ENCODE results near the gene DCST2. TPM values are rescaled to one million over a fixed set of nuclear protein-coding genes. Genes with fewer than 3 reads are reported as not detected.

DCST2 gene
- total RNA-seq, 1 donor from 2014 or later = 0.20 TPM

DNA sequence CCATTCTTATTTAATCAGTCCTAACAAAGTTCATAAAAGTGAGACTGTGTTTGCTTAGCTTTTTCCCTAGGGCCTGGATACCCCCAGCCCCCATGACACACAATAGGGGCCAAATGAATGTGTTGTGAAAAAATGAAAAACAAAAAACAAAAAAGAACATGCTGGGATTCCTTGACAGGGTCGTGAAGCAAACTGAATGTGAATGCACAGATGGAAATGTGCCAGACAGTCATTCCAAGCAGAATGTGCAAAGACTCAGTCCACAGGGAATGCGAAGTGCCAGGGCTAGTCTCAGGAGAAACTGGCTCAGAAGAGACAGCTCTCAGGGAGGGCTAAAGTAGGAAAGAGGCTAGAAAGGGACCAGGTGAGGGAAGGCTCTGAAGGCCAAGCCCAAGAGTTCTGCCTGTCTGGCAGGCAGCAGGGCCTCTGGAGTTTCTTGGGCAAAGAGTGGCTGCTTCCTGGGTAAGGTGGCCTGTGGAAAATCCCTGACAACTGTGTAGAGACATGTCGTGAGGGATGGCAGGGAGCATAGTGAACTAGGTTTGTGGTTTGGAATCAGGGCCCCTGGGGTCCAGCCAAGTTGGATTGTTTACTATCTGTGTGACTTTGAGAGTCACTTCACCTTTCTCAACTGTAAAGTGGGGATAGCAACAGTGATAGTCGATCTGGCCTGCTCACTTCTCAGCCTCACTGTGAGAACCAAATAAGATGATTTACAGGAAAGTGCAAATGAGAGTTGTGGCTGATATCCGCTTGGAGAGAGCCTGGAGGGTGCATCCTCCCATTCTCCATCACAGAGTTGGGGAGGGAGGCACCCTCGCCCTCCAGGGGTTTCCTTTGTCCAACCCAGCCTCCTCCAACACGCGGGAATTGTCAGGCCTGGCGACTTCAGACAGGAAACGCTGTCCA is 16.3 kb upstream of the DCST2 start:
- no peak for DNase-seq (ENCODE audit: low read depth in 2 of 2)

DNA sequence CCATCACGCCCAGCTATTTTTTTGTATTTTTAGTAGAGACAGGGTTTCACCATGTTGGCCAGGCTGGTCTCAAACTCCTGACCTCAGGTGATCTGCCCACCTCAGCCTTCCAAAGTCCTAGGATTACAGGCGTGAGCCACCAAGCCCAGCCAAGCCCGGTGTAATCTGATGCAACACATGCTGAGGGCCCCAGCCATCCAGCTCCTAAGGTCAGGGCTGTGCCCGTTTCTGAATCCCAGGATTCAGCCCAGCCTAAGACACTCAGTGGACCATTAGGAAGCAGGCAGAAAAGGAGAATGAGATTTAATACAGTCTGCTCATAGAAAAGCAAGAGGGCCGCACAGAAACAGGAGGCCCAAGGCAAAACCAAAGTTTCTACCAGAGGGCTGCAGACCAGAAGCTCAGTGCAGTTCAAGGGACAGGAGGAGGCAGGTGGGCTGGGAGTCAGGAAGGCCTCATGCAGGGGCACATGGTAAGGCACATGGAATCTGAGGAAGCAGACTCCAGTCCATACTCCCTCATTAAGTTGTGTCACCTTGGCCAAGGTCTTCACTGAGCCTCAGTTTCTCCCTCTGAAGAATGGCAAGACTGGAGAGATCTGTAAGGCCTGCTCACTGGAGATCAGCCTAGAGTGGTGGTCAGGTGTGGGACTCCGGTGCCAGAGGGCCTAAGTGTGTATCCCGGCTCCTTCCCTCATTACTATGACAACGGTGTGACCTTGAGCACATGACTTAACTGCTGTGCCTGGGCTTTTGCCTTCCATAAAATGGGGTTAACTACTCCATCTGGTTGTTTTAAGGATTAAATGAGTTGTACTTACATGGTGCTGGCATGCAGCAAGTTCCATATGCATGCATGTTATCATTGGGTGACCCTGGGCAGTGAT is 15.1 kb upstream of the DCST2 start:
- DNase-seq (ENCODE audit: low read depth in 2 of 2) = no peak

DNA sequence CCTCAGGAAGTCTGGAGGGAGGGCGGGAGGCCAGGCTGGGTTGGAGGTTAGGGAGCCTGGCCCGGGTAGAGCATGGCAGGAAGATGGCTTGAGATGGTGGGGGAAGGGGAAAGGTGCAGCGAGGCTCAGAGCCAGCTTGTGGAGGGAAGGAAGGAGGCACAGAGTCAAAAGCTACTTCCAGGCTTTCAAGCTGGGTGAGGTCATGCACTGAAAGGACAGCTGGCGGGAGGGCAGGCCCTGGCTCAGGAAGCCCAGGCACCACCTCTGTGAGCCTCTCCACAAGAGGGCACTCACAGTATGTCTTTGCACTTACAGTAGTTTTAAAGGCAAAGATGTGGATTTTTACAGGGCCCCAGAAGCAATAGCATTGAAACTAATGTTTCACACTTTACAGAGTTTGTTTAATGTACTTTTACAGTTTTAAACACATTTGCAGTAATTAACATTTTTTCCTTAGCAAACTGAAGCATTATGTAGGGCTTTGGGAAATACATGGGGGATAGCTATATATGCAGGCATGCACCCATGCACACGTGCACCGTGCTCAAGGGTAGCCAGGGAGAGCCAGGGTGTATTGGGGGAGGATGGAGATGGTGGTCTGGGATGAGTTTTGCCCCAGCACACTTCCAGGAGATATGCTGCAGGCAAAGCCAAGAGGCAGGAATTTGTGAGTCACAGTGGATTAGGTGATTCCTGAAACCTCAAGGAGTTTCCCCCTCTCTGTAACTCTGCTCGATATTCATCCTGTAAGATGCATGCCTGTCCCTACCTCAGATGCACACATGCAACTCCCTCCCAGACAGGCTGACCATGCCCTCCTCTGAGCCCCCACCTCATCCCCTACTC is 11.5 kb upstream of the DCST2 start:
- DNase-seq (ENCODE audit: low read depth in 2 of 2) = peak; percentile 80 to 85

DNA sequence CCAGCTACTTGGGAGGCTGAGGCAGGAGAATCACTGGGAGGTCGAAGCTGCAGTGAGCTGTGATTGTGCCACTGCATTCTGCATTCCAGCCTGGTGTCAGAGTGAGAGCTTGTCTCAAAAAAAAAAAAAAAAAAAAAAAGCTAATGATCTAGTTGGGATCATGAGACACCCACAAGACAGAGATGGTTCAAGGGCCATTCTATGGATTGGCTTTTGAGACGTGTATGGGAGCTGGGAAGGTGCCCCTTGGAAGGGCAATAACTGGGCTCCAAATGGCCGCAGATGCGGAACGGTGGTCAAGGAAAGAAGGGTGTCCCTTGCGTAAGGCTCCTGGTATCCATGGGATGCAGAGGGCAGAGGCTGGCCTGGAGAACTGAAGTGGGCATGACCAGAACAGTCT is 10.8 kb upstream of the DCST2 start:
- DNase-seq (ENCODE audit: low read depth in 2 of 2) = no peak

DNA sequence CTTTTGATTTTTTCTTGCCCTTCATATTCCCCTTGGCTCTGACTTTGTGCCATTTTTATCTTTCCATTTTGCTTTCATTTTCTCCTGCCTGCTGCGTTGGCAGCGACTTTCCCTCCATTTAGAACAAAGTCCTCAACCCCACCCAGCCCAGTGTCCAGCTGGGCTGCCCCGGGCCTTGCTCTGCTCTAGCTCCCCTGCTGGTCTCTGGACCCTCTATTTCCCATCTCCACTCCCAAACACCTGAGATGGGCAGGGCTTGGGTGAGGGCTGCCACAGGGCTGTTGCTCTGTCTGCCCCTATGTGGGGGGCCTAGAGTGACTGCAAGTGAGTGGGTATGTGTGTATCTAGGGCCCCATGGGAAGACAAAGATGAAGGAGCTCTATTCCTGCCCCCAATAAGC is 10.2 kb upstream of the DCST2 start:
- DNase-seq (ENCODE audit: low read depth in 2 of 2) = no peak

DNA sequence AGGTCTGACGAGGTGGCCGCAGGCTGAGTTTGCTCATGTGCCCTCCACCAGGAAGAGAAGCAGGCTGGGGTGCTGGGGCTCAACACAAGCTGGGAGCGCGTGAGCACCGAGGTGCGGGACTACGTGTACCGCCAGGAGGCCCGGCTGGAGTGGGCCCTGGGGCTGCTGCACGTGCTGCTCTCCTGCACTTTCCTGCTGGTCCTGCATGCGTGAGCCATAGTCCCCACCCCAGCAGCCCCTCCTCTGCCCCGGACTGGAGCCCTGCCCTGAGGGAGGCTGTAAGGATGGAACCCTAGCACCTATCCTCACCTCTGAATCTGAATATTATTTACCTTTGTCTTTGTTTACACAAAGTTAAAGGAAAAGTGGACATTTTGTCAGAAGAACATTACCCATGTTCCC is 9.7 kb upstream of the DCST2 start:
- DNase-seq (ENCODE audit: low read depth in 2 of 2) = no peak

DNA sequence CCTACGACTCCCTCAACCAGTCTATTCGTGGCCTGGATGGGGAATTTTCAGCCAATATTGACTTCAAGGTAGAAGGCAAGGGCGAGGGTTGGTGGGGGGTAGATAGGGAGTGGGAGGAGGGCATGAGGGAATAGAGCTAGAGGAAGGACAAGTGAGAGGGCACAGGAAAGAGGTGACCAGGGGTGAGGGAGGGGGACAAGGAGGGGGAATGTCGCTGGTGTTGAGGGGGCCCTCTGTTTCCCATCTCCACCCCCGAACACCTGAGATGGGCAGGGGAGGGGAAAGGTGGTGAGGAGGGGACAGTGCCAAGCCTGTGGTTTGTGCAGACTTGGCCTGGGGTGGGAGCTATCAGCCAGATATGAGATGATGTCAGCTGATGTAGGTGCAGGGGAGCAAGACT is 9.2 kb upstream of the DCST2 start:
- DNase-seq (ENCODE audit: low read depth in 2 of 2) = no peak

DNA sequence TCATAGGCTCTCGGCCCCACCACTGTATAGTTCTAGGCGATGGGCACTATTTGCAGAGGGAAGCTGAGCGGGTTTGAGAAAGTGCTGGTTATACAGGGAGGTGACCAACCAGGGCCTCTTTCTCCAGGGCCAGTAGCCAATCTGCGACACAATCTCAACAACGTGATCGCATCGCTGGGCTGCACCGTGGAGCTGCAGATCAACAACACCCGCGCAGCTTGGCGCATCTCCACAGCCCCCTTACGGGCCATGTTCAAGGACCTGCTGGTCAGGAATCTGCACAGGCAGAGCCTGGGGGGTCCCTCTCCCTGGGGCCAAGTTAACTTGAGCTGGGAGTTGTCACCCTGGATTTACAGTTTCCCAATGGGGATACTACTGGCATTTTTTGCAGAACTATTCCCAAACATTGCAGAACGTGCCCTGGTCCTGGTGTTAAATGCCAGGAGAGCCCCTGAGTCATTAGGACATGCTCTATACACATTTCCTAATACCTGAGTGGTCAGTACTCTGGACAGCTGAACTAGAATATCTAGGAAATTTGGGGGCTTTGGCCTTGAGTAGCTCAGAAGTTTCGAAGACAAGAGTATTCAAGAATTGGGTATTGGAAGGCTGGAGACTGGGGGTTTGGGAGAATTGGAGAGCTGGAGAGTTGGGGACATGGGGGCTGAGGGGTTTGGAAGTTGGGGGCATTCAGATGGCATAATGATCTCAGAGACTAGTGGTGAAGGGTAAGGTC is 6.9 kb upstream of the DCST2 start:
- no peak for DNase-seq (ENCODE audit: low read depth in 2 of 2)

DNA sequence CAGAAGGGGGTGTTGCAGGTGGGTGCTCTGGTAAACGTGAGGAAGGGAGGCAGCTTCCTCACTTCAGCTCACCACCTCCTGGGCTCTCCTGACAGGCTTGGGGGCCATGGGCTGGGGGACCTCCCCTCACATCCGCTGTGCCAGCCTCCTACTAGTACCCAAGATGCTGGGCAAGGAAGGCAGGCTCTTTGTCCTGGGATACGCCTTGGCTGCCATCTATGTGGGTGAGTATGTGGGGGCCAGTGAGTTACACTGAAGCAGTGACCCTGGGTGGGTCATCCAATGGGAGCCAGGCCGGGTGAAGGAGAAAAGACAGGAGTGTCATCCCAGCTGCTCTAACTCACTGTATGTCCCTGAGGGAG is 5.7 kb upstream of the DCST2 start:
- no peak for DNase-seq (ENCODE audit: low read depth in 2 of 2)

DNA sequence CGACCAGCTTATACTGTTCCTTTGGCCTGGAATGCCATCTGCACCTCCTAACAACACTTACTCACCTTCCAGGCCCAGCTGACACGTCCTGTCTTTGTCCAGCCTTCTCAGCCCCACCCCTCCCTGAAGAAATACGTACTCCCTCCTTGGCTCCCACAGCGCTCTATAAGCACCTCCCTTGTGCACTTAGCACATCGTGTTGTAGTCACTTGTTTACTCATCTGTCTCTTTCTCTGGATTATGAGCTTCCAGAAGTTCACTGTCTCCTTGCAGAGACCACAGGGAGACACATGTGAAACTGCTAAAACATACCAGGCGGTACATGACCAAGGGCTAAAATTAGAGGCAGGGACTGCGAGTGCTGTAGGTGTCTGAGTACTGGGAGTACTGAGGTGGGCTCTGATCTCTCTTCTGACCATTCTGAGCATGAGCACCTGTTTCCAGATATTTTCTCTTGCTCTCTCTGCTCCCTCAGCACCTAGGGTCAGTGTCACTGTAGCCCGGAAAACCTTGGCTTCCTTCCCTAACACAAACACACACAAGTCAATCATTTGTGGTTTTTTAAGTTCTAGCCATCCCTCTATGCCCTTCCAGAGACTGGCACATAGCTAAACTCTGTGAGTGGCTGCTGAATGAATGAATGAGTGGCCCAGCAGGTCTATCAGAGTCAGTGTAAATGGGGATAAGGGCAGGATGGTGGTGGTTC is 5.2 kb upstream of the DCST2 start:
- peak in 1 of 2 donors; percentile 39 for DNase-seq (ENCODE audit: low read depth in 2 of 2)

DNA sequence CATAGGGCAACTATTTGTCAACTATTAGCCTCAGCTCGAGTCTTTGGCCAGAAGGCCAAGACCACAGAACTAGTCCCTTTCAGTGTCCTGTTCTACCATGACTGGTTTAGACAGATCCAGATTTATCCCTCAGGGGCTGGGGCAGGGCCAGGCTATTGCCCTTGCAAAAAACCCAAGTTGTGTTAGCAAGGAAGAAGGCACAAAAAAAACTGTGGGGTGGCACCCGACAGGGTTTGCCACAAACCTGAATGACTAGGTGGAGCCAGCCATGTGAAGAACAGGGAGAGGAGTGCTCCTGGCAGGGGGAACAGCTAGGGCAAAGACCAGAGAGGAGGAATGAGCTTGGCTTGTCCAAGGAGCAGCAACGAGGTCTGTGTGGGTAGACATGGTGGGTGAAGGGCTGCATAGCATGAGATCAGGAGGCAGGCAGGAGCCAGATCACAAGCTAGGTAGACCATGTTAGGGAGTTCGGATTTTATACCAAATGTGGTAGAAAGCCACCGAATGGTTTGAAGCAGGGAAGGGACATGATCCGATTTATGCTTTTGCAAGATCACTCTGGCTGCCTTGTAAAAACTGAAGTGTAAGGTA is 4.4 kb upstream of the DCST2 start:
- no peak for DNase-seq (ENCODE audit: low read depth in 2 of 2)

DNA sequence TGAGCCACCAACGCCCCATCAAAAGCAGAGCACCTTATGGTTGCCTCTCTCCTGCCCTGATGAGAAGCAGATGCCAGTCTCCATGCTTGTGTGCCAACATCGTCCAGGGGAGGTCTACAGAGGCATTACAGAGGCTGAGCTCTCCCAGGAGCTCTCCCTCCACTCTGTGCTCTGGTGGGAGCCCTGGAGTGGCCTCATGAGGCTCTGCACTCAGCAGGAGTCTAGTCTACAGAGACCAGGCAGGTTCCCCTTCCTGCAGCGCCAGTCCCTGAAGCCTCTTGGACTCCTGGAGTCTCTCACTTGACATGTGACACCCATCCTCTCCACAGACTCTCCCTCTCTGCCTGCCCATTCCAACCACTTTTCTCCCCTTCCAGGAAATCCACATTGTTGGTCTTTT is 3.5 kb upstream of the DCST2 start:
- no peak for DNase-seq (ENCODE audit: low read depth in 2 of 2)

DNA sequence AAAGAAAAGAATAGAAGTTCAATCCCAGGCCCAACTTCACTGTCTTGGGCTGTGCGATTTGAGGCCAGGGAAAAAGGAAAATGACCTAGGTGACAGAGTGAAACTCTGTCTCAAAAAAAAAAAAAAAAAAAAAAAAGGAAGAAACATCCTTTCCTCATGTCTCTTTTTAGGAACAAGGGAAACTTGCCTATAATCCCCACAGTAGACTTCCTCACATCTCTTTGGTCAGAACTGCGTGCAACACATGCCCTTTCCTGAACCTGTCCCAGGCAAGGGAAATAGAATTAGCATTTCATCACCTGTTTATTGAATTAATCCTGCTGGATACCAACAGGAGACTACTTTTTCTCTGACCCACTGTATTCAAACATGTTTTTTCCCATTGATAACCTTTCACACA is 2.4 kb upstream of the DCST2 start:
- no peak for DNase-seq (ENCODE audit: low read depth in 2 of 2)

DNA sequence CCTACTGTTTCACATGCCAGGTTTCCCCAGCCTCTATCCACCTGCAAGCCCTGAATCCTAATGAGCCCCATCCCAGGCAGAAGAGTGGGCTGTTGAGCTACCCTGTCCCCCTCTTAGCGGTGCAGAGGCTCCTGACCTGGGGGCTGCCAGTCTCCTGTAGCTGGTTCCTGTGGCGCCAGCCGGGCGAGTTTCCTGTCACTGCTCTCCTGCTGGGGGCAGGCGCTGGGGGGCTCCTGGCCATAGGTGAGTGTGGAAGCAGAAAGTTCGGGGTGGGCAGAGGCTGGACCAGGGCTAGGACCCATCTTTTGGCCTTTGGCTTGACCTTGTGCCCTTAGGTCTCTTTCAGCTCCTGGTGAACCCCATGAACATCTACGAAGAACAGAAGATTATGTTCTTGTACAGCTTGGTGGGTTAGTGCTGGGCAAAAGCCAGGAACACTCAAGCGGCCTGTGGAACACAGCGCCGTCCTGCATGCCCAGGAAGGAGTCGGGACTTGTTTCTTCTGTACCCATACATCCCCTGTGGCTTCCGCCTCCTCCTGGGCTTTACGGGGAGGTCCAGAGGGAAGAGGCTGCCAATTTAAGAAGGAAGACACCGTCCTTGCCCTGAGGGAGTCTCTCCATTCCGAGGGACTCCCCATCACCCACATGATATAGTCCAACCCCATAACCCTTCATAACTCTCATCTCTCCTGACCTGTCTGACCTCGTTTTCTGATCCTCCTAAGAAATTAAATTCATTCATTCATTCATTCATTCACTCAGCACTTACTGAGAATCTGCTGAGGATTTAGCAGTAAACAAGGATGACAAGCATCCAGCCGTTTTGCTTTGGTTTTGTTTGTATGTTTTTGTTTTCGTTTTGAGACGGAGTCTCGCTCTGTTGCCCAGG is 982 bp upstream of the DCST2 start:
- no peak for DNase-seq (ENCODE audit: low read depth in 2 of 2)

DNA sequence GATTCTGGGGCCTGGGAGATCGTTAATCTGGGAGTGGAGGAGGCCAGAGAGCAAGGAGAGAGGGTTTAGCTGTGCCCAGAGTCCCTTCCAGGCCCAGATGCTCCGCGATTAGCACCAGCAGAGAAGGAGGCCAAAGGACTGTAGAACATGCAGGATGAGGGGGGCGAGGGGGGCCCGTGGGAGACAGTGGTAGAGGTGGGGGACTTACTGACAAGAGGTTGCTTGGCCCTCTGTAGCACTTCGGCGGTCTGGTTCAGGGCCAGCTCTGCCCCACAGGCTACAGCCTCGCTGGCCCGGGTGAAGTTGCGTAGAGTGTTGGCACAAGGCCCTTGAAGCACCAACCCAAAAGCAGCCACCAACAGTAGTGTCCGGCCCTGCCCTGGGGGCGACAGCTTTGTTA is 695 bp downstream of the DCST2 start:
- no peak for DNase-seq (ENCODE audit: low read depth in 2 of 2)

DNA sequence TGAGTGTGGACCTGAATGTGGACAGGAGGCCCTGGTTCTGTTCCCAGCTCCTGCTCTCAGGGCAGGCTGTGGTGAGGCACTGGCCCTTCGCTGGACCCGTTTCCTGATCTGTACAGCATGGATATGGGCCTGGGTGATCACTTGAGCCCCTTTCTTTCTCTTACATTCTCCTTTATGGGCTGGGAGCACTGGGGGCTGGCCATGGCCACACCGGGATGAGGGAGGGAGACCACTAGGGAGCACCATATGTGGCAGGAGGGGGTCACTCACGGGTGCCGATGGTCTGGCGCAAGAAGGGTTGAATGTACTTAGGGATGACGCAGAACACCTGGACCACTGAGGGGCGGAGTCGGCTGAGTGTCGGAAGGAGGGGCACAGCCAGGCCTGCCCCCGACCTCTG is 2.7 kb downstream of the DCST2 start:
- DNase-seq (ENCODE audit: low read depth in 2 of 2) = no peak

DNA sequence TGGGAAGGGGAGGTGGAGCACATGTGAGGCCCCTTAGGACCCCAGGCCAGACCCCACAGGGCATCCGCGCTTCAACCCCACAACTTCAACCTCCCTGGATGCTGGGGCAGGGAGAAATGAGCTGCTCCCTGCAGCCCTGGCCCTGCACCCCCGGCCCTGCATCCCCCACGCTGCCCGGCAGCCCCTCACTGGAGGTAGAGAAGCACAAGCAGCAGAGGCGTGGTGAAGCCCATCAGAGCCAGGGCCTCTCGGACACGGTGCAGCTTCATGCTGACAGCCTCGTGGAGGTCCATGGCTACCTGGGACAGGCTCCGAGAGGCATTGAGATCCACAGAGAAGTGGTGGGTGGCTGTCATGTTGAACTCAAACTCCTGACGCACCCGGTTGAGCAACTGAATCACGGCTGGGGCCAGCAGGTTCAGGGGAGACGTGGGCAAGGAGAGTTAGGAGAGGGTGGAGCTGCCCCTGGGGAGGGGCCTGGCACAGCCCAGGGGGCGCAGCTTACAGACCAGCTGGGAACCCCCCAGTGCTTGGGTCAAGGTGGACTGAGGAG is 3.3 kb downstream of the DCST2 start:
- no peak for DNase-seq (ENCODE audit: low read depth in 2 of 2)

DNA sequence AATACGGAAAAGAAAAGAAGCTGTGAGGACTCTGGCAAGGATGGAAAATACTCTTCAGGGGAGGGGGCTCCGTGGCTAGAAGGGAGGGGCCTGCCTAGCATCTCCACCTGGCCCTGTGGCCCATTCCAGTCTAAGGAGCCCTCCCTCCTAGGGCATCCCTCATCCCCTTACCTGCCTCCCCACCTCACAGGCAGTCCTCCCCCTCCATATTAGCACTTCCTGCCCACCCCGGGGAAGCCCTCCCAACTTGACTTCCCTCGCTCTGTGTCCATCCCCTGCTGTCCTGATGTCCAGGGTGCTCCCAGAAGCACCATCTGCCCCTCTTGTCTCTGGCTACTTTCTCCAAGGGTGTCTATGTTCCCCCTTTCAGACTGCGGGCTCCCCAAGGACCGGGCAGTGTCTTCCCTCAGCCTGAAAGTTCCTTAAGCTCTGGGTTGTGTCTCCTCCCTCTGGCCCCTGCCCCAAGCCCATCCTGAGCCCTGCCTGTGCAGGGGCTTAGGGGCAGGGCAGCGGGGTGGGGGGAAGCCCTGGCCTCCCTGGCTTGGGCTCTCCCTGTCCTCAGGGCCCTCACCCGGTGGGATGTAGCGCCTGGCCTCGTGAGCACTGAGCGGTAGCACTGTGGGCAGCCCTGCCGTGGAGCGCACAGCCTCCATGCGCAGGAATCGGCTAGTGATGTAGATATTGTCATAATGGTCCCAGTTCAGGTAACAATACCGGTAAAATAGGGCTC is 3.9 kb downstream of the DCST2 start:
- DNase-seq (ENCODE audit: low read depth in 2 of 2) = no peak
